BJ (cell line): ENCODE data around the gene PIGP. TPM values are rescaled to one million over a fixed set of nuclear protein-coding genes. Genes with fewer than 3 reads are reported as not detected.

Source experiments
- CTCF ChIA-PET: fragments of 350-600 bp; formaldehyde crosslinking; extraction: SDS; loops from one replicate; lab custom pipeline; 2021; ENCODE audit warnings: antibody characterized with exemption, inconsistent platforms; lab: Yijun Ruan, JAX
- POLR2A ChIA-PET: fragments of 300-600 bp; sonication (Branson Sonifier 250); formaldehyde crosslinking; extraction: SDS; loops from one replicate; lab custom pipeline; 2021; ENCODE audit warnings: antibody characterized with exemption; lab: Charles Lee
- DNase-seq: peaks from one replicate; pipeline ENCODE4 v3.0.0-alpha.2; 2011; ENCODE audit warnings: low read depth
- H3K27me3 ChIP-seq: 2 replicates; pipeline ENCODE4 v1.6.0; 2011; ENCODE audit warnings: low read length; ENCODE audit not compliant: control insufficient read depth, insufficient read depth
- H3K36me3 ChIP-seq: 2 replicates; pipeline ENCODE4 v1.5.1; 2011; ENCODE audit warnings: low read length; ENCODE audit not compliant: control insufficient read depth, insufficient read depth
- H3K4me3 ChIP-seq: 2 replicates; pipeline ENCODE4 v1.5.1; 2011; ENCODE audit warnings: low read depth, mild to moderate bottlenecking, control low read depth, low read length
- polyA plus RNA-seq: library from polyadenylated mRNA; depleted of rRNA; stranded (reverse); fragments of >200 nt; gene quantifications from 2 replicates; pipeline ENCODE4 v1.2.3, GENCODE V29; 2011; rRNA removed
- small RNA-seq: library from RNA; depleted of rRNA; stranded (forward); fragments of <200 nt; gene quantifications from one replicate; pipeline ENCODE3, GENCODE V24; 2012; ENCODE audit warnings: low replicate concordance, low read depth; ENCODE audit not compliant: insufficient read length
- TF ChIP-seq, protein P1 (sequence below): IDR thresholded peaks from 2 replicates; pipeline ENCODE4 v1.5.1; 2011; ENCODE audit warnings: low read depth, mild to moderate bottlenecking, control low read depth, inconsistent platforms, low read length, moderate library complexity; ENCODE audit not compliant: insufficient read depth

Gene PIGP
- polyA plus RNA-seq, 1 experiment: 13.8 TPM

DNA sequence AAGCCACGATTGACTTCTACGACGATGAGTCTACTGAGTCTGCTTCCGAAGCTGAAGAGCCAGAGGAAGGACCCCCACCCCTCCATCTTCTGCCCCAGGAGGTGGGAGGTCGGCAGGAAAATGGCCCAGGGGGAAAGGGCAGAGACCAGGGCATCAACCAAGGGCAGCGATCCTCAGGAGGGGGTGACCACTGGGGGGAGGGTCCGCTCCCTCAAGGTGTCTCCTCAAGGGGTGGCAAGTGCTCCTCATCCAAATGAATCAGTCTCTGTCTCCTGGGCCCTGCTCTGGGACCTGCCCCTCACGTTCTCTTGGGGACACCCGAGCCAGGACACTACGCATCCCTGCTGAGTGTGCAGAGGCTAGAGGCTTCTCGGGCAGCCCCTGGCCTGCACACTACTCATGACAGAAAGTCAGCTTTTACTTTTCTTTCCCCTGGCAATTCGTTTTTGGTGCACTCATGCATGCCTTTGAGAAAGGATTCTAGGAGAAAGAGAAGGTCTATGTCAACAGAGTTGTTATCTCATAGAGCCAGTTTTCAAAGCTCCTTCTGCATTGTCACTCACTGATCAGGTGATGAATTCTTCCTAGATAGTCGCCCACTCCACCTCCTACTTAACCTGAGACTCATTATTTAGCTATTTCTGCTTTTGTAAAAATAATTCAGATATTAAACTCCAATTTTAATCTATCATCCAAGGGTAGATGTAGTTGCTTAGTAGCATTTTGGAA is 54.8 kb downstream of the PIGP start:
- no peaks in the 10 kb centered on the region for H3K27me3 ChIP-seq
- POLR2A ChIA-PET: no interaction called here
- H3K36me3 ChIP-seq: no peaks in the 10 kb centered on the region
- TF ChIP-seq, protein P1, sequence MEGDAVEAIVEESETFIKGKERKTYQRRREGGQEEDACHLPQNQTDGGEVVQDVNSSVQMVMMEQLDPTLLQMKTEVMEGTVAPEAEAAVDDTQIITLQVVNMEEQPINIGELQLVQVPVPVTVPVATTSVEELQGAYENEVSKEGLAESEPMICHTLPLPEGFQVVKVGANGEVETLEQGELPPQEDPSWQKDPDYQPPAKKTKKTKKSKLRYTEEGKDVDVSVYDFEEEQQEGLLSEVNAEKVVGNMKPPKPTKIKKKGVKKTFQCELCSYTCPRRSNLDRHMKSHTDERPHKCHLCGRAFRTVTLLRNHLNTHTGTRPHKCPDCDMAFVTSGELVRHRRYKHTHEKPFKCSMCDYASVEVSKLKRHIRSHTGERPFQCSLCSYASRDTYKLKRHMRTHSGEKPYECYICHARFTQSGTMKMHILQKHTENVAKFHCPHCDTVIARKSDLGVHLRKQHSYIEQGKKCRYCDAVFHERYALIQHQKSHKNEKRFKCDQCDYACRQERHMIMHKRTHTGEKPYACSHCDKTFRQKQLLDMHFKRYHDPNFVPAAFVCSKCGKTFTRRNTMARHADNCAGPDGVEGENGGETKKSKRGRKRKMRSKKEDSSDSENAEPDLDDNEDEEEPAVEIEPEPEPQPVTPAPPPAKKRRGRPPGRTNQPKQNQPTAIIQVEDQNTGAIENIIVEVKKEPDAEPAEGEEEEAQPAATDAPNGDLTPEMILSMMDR: no peak
- DNase-seq: no peak
- CTCF ChIA-PET: interaction anchor here (0.9 to 1.7 kb wide), 3 partner anchors 8 to 28 kb away, joined by 3 to 6 read pairs (median 3); no protein-coding TSS in a partner anchor
- H3K4me3 ChIP-seq: no peak overlapping the region

Small RNAs within 50 kb of the gene (small RNA-seq; reads per million reads assigned to genes)
- gene RNU6-696P: not detected

Other genes starting within 250 kb of the PIGP start
- 16.9 and 23.3 TPM in 2 replicates for gene HLCS, start 106.4 kb downstream of the PIGP start, polyA plus RNA-seq
- gene RIPPLY3, start 66.4 kb downstream of the PIGP start, polyA plus RNA-seq: 0.22 and 0.23 TPM in 2 replicates
- 108 and 125 TPM in 2 replicates for gene TTC3, start 183 bp upstream of the PIGP start, polyA plus RNA-seq
- gene VPS26C, start 194.3 kb upstream of the PIGP start, polyA plus RNA-seq: 63.3 and 64.5 TPM in 2 replicates